Hematopoietic multipotent progenitor cell treated with erythropoietin and hydrocortisone succinate and interleukin-3 and kit ligand, for 17 days (in vitro differentiated cells): Measurements from ENCODE around the gene GPC6.

ENCODE experiments used
- DNase-seq: peaks from one replicate; pipeline ENCODE4 v3.0.0-alpha.2; 2015; ENCODE audit warnings: low spot score

The GPC6 gene

GRCh38 chr13:93230261-93230855 is 3.8 kb downstream of the GPC6 start:
- DNase-seq, result no peak

DNA sequence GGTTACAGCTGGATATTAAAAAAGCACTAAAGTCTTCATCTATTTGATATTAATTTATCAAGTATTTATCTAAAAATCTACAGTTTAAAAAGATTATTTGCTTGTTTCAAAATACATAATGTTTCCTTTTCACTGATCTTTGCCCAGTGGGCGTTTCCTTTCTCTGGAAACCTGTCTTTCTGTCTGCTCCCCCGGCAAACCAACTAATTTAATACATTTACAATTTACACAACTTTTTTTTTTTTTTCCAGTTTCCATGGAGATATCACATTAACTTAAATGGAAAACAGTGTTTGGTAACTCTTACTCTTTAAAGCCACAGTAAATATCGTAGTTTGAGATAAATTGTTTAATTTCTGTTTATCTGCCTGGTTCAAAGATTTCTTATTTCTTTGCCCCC is 5.3 kb downstream of the GPC6 start:
- no peak for DNase-seq

DNA sequence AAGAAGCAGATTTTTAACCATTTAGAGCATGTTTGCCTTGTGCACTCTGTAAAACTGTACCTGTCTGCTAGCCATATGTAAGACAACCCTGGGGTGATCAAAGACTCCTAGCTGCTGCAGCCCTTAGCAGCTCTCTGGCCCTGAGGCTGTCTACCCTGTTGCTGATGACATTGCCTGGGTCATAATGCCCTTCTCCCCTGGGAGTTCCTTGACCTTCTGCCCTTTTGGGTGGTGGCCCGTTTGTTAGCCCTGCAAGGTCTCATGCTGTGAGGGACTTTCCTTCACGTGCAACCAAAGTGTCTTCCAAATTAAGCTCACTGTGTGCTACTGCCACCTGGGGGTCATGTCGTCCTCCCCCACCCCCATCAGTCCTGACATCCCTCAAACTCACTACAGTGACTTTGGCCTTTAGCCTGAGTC is 7.4 kb downstream of the GPC6 start:
- DNase-seq, result no peak

DNA sequence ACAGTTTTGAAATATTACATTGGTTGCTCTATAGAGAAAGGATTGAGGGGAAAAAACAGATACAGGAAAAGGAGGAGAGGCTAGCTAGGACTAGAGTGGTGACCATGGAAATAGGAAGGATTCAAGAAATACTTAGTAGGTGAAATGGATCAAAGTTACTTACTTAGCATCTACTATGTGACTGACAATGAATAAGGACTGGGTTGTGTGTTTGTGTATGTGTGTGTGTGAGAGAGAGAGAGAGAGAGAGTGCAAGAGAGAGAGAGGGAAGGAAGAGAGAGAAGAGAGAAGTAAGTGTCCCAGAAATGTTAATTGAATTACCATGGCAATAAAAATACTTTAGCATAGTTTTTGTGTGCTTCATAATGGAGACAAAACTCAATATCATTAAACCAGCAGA is 7.9 kb downstream of the GPC6 start:
- no peak for DNase-seq

DNA sequence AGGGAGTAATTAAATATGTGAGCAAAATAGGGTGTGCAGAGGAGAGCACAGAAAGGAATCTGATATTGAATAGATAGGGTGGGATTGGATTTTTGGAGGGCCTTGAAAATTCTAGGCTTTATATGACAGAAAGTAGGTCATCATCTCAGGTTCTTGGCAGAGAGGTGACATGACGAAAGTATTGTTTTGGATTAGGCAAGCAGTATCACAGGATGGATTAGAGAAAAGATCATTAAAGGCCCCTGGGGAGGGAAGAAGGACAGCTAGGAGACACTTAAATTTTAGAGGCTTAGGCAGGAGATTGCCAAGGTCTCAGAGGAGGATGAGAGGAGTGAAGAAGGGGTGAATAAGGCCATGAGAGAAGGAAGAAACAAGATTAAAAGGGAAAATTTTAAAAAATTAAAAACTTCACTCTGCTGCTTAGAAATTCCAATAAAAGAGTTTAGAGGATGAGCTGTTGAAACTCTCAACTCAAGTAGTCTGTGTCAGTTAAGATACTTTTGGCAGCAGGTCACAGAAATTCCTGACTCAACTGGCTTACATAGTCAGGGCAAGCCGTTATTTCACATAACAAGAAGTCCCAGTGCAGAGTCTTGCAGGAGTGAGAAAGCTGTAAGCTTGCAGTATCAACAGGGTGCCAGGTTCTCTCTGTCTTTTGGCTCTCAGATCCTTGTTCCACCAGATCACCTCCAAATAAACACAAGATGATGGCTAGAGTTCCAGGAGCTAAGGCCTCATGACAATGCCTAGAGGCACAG is 8.8 kb downstream of the GPC6 start:
- no peak for DNase-seq

DNA sequence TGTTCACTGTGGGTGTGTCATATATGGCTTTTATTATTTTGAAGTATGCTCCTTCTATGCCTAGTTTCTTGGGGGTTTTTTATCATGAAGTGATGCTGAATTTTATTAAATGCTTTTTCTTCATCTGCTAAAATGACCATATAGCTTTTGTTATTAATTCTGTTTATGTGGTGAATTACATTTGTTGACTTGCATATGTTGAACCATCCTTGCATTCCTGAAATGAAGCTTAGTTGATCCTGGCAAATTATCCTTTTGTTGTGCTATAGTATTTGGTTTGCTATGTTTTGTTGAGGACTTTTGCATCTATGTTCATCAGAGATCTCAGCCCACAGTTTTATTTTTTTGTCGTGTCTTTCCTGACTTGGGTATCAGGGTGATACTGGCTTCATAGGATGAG is 12.1 kb downstream of the GPC6 start:
- DNase-seq, result no peak

GRCh38 chr13:93243375-93244063 is 16.9 kb downstream of the GPC6 start:
- DNase-seq, result no peak

- no peak for DNase-seq
Measured at GRCh38 chr13:93244141-93244917, 17.7 kb downstream of the GPC6 start.

DNA sequence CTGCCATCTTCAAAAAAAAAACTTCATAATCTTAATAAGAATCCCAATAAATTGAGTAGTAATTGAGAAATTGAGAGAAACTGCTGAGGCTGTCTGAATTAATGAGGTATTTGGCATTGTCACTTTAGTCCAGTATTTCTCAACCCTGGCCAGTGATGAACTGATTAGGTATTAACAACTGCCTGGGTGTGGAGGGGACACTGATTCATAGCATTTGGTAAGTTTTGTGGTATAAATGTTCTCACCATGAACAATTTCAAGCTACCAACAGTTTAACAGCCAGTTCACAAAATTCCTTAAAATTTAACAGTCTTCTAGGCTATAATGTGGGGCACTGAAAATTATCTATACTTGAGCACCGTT is 18.3 kb downstream of the GPC6 start:
- no peak for DNase-seq

- DNase-seq, result no peak
Measured at GRCh38 chr13:93246069-93246468, 19.5 kb downstream of the GPC6 start.

- no peak for DNase-seq
Measured at GRCh38 chr13:93248627-93249047, 22.0 kb downstream of the GPC6 start.

- no peak for DNase-seq
Measured at GRCh38 chr13:93249364-93250306, 23.0 kb downstream of the GPC6 start.

- DNase-seq, result no peak
Measured at GRCh38 chr13:93254775-93255174, 28.2 kb downstream of the GPC6 start.

- DNase-seq, result no peak
Measured at GRCh38 chr13:93256998-93257397, 30.4 kb downstream of the GPC6 start.

GRCh38 chr13:93259527-93260080 is 33.0 kb downstream of the GPC6 start:
- no peak for DNase-seq

DNA sequence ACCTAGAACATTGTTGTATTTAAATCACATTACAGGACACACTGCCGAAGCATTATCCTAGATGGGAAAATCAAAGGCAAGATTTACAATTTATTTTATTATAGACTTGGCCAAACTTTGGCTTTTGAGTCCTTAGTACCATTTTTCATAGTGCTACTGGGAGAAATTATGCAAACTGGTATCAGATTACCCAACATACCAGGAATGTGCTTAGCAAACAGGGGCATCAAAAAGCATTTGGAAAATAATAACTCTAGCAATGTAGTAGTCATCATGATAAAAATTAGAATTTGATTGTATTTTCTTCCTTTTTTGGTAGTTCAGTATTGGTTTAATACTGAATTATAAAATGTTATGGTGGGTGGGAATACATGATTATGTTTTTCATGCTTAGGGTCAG is 34.0 kb downstream of the GPC6 start:
- no peak for DNase-seq

- no peak for DNase-seq
Measured at GRCh38 chr13:93262729-93263345, 36.2 kb downstream of the GPC6 start.

DNA sequence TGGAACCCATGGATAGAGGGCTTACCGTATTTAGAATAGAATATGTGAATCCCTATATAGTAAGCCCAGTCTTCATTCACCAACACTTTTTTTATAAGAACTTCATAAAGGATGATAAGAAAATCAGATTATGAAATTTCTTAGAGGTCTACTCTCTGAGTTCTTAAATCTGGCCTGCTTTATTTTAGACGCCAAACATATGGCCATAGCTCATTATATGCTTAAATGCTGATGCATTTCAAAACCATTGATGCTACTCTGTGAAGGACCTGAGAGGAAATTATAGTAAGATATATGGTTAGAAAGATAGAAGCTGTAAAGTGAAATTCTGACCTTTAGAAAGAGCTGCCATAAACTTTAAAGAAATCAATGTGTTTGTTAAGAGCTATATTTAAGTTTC is 38.3 kb downstream of the GPC6 start:
- DNase-seq, result no peak

- DNase-seq, result no peak
Measured at GRCh38 chr13:93265800-93266199, 39.2 kb downstream of the GPC6 start.

GRCh38 chr13:93266681-93267080 is 40.1 kb downstream of the GPC6 start:
- no peak for DNase-seq
